IPS-18c (cell line): ENCODE measurements around the gene TMEM175.

ENCODE experiments used
- H3K4me3 ChIP-seq: 2 replicates; pipeline ENCODE4 v1.7.0; 2013; ENCODE audit warnings: low read depth, mild to moderate bottlenecking, low read length, moderate library complexity; ENCODE audit not compliant: insufficient read depth
- H3K9me3 ChIP-seq: one replicate; pipeline ENCODE4 v1.6.1; 2013; ENCODE audit warnings: mild to moderate bottlenecking, low read length, moderate library complexity; ENCODE audit not compliant: control insufficient read depth, insufficient read depth

Gene TMEM175

GRCh38 chr4:960140-960635 is 27.9 kb downstream of the TMEM175 start:
- Histone ChIP-seq H3K9me3 (no peaks in the 10 kb centered on the region), H3K4me3 (no peak overlapping the region)

DNA sequence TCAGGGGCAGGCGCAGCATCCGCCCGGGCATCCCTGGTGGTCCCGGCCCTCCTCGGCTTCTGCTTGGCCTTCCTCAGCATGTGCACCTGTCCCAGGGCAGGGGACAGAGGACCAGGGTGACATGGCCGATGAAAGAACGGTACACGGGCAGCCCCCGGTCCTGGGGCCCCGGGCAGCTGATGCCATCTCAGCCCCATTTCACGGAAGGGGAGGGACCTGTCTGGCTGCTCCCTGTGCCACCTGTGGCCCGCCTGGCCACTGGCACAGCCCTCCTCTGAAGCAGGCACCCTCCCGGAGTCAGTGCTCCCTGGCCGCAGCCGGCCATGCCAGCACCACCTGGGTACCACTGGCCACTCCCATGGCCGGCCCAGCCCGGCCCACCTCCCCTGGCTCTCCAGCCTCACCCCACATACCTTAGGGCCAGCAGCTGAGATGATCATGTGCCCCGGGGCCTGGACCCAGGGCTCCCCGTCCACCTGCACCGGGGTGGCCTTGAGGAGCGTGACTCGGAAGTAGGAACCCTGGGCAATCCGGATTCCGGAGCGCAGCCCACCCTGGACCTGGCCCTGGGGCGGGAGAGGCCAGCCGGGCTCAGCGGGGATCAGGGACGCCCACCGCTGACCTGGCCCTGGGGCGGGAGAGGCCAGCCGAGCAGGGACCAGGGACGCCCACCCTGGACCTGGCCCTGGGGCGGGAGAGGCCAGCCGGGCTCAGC is 28.5 kb downstream of the TMEM175 start:
- Histone ChIP-seq H3K9me3 (no peaks in the 10 kb centered on the region), H3K4me3 (no peak overlapping the region)

GRCh38 chr4:961351-962230 is 29.3 kb downstream of the TMEM175 start:
- H3K9me3 ChIP-seq = no peaks in the 10 kb centered on the region
- no peak overlapping the region for H3K4me3 ChIP-seq

- Histone ChIP-seq H3K9me3 (no peaks in the 10 kb centered on the region), H3K4me3 (no peak overlapping the region)
Observed at GRCh38 chr4:962231-963208, 30.3 kb downstream of the TMEM175 start.

DNA sequence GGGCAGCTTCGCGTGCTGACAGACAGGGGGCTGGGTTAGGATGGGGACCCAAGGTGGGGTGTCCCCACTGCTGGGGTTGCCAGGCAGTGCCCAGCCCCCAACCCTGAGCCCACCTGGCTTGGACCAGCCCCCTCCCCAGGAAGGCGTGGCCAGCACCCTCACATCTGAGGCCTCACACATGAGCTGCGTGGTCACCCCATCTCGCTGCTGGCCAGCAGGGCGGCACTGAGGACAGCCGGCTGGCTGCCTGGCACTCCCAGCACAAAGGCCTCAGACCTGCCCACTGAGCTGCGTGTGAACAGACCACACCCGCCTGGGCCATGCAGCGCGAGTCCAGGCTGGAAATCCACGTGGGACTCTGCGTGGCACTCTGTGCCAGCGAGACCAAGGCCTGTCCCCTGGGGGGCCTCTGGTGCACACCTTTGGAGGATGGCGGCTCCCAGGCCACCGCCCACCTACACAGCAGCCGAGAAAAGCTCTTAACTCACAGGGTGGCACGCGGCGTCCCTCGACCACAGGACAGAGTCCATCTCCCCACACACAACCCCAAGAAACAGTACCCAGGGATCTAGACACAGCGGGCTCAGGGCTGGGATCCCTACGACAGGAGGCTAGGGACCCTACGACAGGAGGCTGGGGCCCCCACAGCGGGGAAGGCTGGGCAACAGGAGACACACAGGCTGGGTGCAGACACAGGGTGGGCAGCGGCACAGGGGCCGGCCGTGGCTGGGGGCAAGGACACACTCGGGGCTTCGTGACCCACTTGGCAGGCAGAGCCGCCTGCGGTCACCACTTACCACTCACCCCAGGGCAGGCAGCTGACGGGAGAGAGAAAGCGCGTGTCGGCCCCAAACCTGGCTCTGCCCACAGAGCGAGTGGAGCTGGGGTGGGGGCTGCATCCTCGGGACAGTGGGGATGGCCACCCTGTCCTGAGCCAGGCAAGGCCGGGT is 31.3 kb downstream of the TMEM175 start:
- no peaks in the 10 kb centered on the region for H3K9me3 ChIP-seq
- no peak overlapping the region for H3K4me3 ChIP-seq

DNA sequence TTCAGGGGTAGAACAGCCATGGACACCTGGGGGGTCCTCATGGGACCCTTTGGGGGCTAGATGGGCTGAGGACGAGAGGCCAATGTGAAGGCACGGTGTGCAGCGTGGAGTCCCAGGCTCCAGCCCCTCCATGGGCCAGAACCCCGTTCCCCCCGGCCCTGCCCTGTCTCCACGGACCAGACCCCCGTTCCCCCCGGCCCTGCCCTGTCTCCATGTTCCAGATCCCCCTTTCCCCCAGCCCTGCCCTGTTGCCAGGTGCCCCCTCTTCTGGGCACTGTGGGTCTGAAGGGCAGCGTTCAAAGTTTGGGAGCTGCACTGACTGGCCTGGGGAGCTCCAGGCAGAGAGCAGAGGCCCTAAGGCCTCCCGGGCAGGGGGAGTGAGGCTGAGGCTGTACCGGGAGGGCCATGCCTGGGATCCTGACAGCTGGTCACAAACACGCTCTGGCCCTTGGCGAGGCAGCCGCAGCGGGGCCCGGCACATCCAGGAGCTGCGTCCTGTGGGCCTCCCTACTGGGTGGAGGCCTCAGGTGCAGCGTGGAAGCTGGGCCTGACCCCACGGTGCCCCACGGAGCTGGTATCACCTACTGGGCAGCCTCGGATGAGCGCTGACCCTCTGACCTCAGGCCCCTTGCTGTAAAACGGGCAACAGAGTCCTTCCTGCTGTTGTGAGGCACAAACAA is 32.2 kb downstream of the TMEM175 start:
- no peak overlapping the region for H3K4me3 ChIP-seq
- H3K9me3 ChIP-seq = peaks cover 2% of the 10 kb centered on the region

DNA sequence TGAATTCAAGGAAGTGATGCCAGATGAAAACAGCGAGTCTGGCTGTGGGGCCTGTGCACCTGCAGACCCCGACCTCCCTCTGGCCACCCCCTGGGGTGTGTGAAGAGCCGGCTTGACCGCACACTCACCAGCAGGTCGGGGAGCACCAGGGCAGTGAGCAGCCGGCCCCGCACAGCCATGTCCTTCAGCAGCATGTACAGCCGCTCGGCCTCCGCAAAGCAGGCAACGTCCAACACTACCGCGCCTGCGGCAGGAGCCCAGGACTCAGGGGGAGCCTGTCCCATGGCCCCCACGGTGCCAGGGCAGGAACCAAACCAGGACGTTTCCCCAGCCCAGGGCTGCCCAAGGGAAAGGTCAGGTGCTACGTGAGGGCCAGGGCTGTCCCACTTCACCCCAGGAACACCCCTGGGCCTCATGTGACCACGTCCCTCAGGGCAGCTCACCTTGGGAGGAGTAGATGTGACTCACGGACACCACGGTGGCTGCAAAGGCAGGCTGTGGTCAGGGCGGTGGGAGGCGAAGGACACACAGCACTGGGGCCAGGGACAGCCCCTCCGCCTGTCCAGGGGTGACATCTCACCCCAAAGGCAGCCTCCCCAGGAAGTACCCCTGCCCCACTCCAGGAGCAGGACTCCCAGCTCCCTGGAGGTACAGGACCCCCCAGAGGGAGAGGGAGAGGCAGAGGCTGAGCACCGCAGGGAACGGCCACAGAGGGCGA is 32.9 kb downstream of the TMEM175 start:
- H3K9me3 ChIP-seq = peaks cover 2% of the 10 kb centered on the region
- H3K4me3 ChIP-seq = no peak overlapping the region

DNA sequence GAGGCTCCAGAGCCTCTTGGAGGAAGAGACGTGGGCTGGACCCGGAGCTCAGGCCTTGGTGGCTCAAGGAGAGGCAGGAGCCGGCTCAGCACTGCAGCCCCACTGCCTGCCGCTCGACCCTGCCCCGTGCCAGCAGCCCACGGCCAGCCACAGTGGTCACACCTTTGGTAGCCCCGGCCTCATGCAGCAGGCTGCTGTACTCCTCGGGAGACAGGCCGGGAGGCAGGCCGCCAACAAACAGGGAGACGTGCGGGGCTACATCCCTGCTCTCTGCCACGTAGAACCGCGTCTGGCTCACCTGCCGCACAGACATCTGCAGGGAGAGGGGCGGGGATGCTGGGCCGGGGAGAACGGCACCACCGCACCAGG is 33.5 kb downstream of the TMEM175 start:
- H3K4me3 ChIP-seq = no peak overlapping the region
- peaks cover 2% of the 10 kb centered on the region for H3K9me3 ChIP-seq

GRCh38 chr4:966266-967112 is 34.2 kb downstream of the TMEM175 start:
- Histone ChIP-seq H3K4me3 (no peak overlapping the region), H3K9me3 (peaks cover 2% of the 10 kb centered on the region)

DNA sequence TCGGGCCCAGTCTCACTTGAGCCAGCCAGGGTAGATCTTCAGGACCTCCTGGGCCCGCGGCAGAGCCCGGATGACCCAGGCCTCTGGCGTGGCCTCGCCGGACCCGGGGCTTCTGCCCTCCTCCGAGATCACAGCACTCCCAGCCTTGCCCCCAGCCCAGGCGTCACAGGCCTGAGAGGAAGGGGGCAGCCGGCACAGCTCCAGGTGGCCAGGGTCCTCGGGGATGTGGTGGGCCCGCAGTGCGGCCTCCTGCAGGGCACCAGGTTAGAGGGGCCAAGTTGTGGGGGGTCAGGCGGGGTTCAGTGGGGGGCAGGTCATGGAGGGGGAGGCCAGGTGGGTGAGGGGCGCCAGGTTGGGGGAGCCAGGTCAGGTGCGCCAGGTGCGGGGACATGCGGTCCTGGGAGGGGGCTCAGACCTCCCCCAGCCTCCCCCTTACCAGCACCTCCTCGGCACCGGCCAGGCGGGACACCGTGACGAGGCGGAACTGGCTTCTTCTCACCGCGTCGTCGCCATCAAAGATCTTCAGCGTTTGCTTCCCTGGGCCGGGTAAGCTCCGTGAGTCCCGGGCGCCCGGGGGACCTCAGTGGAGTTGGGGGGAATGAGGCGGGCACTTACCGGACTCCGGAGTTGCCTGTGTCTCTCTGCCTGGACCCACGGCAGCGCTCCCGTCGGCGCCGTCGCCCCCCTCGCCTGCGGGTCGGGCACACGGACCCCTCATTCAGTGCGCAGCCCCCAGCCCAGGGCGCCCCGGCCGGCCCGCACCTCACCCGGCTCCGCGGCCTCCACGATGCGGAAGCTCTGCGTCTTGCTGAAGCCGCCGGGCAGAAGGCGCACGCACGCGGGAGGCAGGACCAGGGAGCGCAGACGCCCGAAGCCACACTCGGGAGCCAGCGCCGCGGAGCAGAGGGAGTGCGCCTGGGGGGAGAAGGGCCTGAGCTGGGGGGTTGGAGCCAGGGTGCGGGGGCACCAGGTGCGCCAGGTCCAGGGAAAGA is 35.1 kb downstream of the TMEM175 start:
- H3K9me3 ChIP-seq = peaks cover 2% of the 10 kb centered on the region
- H3K4me3 ChIP-seq = peak overlapping the region; percentile 41

DNA sequence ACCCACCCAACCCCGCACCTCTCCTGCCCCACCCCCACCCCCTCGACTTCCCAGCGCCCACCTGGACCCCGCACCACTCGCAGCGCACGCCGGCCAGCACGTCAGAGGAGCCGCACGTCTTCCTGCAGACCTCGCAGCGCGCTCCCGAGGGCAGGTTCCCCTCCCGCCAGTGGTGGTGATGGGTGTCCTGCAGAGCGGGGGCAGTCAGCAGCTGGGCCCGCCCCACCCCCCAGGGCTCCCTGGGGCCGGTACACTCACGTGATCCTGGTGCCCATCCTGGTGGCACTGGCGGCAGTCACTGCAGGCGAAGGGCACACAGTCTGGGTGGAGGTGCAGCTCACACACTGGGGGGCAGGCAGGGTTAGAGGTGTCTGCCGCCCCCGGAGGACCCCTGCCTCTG is 36.0 kb downstream of the TMEM175 start:
- H3K9me3 ChIP-seq = peaks cover 2% of the 10 kb centered on the region
- H3K4me3 ChIP-seq = no peak overlapping the region

DNA sequence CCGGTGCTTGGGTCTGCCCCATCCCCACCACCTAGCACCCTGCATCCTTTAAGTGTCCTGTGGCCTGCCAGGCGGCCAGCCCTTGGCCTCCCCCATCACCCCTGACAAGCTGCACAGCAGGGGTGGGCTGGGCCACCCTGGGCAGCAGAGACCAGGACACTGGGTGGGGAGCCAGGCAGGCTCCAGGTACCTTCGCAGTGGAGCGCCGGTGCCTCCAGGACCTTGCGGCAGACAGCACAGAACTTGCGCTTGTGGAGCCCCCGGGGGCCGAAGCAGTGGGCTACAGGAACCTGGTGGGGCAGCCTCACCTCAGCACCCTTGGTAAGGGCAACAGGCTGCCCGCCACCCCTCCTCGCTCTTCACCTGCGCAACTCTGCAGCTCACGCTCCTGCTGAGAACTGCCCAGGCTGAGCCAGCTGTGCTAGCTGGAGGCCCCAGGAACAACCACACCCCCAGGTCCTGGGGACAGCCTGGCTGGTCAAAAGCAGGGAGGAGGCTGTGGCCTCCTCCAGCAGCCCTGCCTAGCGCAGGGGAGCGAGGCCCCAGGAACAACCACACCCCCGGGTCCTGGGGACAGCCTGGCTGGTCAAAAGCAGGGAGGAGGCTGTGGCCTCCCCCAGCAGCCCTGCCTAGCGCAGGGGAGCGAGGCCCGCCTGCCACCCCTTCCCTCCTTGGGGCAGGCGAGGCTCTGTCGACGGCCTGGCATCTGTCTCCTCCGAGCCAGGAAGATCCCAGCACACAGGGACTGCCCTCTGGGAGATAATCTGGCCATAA is 36.5 kb downstream of the TMEM175 start:
- peaks cover 2% of the 10 kb centered on the region for H3K9me3 ChIP-seq
- no peak overlapping the region for H3K4me3 ChIP-seq
